K562 (cell line): ENCODE results near the gene DSG2. TPM values are rescaled to one million over a fixed set of nuclear protein-coding genes. Genes with fewer than 3 reads are reported as not detected.

Experiments
- PURB ChIP-seq: sonication (generic); formaldehyde crosslinking; IDR thresholded peaks from 2 replicates; pipeline ENCODE4 v1.9.0; 2021; ENCODE audit warnings: low read depth, mild to moderate bottlenecking, missing genetic modification reagents
- RFX7 ChIP-seq: fragments of 250-450 bp; sonication (Bioruptor Pico); IDR thresholded peaks from 2 replicates; pipeline ENCODE4 v1.5.1; 2021; ENCODE audit warnings: mild to moderate bottlenecking
- ZC3H11A ChIP-seq: IDR thresholded peaks from 2 replicates; pipeline ENCODE4 v1.6.1; 2012; ENCODE audit warnings: low read depth, low read length, improper control_type of control experiment
- ZNF589 ChIP-seq: fragments of 200-800 bp; sonication (Bioruptor generic); IDR thresholded peaks from 2 replicates; pipeline ENCODE4 v1.6.1; 2016; ENCODE audit warnings: low read depth, missing genetic modification characterization, missing compliant biosample characterization
- polyA plus RNA-seq, 8 experiments: library from polyadenylated mRNA; depleted of rRNA in 4 of 8; stranded (reverse) in 5 of 8; unstranded in 3 of 8; fragments of >200 nt; fragmentation: Nextera tagmentation in 2 of 8; fragmentation: Illumina TruSeq in 1 of 8; extraction: Ambion mirVana in 2 of 8; extraction: Trizol in 1 of 8; gene quantifications; 2 replicates each; pipeline versions ENCODE4 v1.2.1 to v1.2.3, GENCODE V29; 2011 to 2014; ENCODE audit warnings: inconsistent platforms in 1 of 8, missing spikeins in 1 of 8
- total RNA-seq, 7 experiments: library from RNA; depleted of rRNA in 6 of 7; stranded (reverse); fragments of >200 nt in 6 of 7; fragmentation: Illumina TruSeq in 2 of 7; extraction: Trizol in 2 of 7; gene quantifications; 2 replicates each; pipeline versions ENCODE4 v1.2.1 to v1.2.3, GENCODE V29; 2011 to 2021; ENCODE audit warnings: low replicate concordance in 1 of 7
- TF ChIP-seq, protein P1 (sequence below): fragments of 450-650 bp; IDR thresholded peaks from 2 replicates; pipeline ENCODE4 v1.6.1; 2016; ENCODE audit warnings: low read depth
- TF ChIP-seq, protein P2 (sequence below): sonication (generic); IDR thresholded peaks from 2 replicates; pipeline ENCODE4 v1.6.1; 2016
- TF ChIP-seq, protein P3 (sequence below): fragments of 250-450 bp; sonication (Bioruptor Pico); IDR thresholded peaks from 2 replicates; pipeline ENCODE4 v1.4.0; 2020; ENCODE audit warnings: borderline replicate concordance

DSG2 gene
- total and polyA plus RNA-seq, 9 of the 15 experiments (the other 6 are each of a cell fraction or from before 2014, with no cell fraction given), result 16.9 to 68.6 (median 41.3) TPM

DNA sequence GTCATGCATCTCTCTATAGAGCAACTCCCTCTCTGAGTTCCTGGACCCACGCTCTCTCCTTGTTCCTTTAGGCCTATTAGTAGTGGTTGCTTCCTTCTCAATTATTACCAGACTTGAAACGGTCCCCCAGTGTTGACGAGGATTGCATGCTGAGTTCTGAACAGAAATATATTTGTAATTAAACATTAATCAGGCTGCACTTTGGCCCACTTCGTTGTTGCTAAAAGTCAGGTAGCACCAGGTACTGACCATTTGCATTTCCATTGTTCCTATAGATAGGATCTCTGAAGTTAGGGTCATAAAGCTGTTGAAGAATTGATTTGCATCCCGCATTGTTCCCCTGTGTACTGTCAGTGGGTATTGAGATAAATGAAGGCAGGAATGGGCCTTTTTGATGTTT lies 56.8 kb downstream of the DSG2 start (continued):
- TF ChIP-seq, protein P1, sequence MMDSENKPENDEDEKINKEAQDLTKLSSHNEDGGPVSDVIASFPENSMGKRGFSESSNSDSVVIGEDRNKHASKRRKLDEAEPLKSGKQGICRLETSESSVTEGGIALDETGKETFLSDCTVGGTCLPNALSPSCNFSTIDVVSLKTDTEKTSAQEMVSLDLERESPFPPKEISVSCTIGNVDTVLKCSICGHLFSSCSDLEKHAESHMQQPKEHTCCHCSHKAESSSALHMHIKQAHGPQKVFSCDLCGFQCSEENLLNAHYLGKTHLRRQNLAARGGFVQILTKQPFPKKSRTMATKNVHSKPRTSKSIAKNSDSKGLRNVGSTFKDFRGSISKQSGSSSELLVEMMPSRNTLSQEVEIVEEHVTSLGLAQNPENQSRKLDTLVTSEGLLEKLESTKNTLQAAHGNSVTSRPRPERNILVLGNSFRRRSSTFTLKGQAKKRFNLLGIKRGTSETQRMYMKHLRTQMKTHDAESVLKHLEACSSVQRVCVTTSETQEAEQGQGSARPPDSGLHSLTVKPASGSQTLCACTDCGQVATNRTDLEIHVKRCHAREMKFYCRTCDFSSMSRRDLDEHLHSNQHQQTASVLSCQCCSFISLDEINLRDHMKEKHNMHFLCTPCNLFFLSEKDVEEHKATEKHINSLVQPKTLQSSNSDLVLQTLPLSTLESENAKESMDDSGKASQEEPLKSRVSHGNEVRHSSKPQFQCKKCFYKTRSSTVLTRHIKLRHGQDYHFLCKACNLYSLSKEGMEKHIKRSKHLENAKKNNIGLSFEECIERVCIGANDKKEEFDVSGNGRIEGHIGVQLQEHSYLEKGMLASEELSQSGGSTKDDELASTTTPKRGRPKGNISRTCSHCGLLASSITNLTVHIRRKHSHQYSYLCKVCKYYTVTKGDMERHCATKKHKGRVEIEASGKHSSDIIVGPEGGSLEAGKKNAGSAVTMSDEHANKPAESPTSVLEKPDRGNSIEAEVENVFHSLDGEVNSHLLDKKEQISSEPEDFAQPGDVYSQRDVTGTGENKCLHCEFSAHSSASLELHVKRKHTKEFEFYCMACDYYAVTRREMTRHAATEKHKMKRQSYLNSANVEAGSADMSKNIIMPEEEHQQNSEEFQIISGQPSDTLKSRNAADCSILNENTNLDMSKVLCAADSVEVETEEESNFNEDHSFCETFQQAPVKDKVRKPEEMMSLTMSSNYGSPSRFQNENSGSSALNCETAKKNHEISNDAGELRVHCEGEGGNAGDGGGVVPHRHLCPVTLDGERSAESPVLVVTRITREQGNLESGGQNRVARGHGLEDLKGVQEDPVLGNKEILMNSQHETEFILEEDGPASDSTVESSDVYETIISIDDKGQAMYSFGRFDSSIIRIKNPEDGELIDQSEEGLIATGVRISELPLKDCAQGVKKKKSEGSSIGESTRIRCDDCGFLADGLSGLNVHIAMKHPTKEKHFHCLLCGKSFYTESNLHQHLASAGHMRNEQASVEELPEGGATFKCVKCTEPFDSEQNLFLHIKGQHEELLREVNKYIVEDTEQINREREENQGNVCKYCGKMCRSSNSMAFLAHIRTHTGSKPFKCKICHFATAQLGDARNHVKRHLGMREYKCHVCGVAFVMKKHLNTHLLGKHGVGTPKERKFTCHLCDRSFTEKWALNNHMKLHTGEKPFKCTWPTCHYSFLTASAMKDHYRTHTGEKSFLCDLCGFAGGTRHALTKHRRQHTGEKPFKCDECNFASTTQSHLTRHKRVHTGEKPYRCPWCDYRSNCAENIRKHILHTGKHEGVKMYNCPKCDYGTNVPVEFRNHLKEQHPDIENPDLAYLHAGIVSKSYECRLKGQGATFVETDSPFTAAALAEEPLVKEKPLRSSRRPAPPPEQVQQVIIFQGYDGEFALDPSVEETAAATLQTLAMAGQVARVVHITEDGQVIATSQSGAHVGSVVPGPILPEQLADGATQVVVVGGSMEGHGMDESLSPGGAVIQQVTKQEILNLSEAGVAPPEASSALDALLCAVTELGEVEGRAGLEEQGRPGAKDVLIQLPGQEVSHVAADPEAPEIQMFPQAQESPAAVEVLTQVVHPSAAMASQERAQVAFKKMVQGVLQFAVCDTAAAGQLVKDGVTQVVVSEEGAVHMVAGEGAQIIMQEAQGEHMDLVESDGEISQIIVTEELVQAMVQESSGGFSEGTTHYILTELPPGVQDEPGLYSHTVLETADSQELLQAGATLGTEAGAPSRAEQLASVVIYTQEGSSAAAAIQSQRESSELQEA, result no peak
- TF ChIP-seq ZNF589 (CRISPR knock-in tag) (no peak), ZC3H11A (no peak), RFX7 (no peak), PURB (no peak)
- TF ChIP-seq, protein P2, sequence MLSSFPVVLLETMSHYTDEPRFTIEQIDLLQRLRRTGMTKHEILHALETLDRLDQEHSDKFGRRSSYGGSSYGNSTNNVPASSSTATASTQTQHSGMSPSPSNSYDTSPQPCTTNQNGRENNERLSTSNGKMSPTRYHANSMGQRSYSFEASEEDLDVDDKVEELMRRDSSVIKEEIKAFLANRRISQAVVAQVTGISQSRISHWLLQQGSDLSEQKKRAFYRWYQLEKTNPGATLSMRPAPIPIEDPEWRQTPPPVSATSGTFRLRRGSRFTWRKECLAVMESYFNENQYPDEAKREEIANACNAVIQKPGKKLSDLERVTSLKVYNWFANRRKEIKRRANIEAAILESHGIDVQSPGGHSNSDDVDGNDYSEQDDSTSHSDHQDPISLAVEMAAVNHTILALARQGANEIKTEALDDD, result no peak
- TF ChIP-seq, protein P3, sequence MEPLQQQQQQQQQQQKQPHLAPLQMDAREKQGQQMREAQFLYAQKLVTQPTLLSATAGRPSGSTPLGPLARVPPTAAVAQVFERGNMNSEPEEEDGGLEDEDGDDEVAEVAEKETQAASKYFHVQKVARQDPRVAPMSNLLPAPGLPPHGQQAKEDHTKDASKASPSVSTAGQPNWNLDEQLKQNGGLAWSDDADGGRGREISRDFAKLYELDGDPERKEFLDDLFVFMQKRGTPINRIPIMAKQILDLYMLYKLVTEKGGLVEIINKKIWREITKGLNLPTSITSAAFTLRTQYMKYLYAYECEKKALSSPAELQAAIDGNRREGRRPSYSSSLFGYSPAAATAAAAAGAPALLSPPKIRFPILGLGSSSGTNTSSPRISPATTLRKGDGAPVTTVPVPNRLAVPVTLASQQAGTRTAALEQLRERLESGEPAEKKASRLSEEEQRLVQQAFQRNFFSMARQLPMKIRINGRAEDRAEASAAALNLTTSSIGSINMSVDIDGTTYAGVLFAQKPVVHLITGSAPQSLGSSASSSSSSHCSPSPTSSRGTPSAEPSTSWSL (CRISPR knock-in tag), result no peak
- TF ChIP-seq, all 486 proteins: peak for 0
